HG03045 (cell line): ENCODE data around the gene FAM187B.
"Not testable (repeated sequence)": the region's sequence is repeated elsewhere in the genome, so short reads cannot be mapped to it uniquely, and the experiment has no call there.

Experiments used
- ATAC-seq: cut with Tn5 transposase; IDR thresholded peaks from one replicate; pipeline ENCODE4 v1.9.1; 2021; ENCODE audit warnings: mild to moderate bottlenecking, moderate library complexity; ENCODE audit not compliant: unreplicated experiment

The FAM187B gene

DNA sequence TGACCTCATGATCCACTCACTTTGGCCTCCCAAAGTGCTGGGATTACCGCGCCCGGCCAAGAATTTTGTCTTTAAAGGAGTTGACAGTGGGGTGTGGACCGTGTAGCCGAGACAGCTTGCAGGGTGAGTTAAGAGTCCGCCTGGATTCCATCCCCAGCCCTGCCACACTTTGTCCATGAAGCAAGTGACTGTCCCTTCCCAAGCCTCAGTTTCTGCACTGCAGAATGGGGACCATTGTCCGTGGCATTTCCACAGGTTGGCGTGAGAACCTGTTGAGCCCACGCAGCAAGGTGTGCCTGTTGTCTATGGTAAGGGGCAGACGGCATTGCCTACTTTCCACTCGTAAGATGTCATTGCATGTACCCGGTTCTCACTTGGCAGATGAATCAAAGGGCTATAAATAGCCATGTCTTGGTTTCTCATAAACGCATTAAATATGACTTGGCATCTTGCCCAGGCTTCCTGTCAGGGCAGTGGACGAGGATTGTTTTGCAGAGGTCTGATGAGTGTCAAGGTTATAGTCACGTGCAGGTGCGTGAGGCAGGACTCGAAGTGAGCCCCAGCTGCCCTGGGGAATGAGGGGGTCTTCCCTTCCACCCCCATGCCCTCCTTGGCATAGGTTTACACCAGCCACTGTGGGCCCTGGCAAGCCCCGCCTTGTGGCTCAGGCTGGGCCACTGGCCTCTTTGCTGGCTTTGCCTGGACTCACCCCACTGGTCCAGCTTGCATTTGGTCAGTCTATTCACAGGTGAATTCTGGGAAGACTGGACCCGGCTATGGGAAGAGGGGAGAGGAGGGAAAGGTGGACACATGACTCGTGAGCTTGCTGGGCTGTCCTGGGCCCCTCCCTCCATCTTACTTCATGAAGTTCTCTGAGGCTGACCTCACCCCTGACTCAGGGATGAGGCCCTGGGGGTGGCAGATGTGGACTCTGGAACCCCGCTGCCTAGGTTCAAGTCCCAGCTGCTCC lies 14.6 kb downstream of the FAM187B start:
- ATAC-seq: no peak

DNA sequence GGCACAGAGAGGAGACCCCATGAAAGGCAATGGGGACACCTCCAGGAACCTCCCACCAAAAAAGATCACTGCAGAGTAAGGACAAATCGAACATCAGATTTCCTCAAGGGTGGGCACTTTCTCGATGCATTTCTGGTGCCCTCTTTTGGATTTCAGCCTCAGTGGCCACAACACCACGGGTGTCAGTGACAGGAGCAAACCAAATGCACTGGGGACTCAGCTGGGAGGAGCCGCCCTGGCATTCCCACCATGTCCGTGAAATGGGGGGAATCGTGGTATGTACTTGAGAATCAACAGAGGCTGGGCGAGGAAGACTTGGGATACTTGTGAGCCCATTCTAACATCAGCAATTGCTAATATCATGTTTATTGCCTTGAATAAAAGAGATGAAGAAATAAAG lies 16.3 kb downstream of the FAM187B start:
- ATAC-seq: no peak

DNA sequence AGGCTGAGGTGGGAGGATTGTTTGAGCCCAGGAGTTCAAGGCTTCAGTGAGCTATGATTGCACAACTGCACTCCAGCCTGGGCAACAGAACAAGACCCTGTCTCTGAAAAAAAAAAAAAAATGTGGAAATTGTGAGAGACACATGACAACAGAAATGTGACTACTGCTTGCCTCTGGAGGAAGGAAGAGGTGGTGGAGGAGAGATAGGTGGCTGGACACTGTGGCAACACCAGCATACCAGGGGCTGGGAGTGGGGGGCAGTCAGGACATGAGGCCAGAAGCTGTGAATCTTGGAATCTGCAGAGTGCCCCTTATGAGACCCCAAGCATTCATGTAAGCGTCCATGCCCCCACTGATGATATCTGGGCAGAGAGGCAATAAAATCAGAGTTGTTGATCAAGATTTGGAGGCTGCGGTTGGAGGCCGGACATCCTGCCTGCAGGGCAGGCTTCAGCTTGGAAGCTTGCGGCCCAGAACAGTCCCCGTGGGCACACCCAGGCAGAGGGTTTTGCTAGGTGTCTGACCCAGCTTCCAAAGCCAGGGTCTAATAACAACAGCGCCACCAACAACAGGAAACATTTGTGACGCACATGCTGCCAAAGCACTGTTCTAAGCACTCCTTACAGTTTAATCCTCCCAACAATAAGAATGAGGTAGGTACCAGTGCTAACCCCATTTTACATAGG lies 16.9 kb downstream of the FAM187B start:
- ATAC-seq: no peak

DNA sequence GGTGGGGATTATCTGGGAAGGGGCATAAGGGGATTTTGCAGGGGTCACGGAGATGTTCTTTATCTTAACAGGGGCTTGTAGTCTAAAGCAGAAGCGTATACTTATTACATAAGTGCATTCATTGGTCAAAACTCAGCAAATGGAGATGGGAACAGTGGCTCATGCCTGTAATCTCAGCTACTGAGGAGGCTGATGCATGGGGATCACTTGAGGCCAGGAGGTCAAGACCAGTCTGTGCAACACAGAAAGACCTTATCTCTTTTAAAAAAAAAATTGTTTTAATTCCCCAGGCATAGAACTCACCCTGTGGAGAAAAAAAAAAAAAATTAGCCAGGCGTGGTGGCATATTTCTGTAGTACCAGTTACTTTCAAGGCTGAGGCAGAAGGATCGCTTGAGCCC lies 18.9 kb downstream of the FAM187B start:
- no peak for ATAC-seq

DNA sequence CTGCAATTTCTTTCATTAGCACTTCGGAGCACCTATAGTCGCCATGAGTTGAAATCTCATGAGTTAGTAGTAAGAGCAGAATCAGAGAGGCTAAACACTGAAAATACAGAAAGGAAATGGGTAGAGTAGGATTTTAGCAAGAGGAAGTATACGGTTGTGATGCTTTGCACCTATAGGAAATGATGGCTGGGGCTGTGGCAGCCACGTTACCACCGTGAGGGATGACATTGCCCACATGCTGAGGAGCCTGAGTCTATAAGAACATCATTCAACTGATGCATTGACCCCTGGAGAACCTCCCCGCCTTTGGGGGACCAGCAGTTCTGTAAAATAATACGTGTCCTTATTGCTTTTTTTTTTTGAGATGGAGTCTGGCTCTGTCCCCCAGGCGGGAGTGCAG lies 20.4 kb downstream of the FAM187B start:
- no peak for ATAC-seq

DNA sequence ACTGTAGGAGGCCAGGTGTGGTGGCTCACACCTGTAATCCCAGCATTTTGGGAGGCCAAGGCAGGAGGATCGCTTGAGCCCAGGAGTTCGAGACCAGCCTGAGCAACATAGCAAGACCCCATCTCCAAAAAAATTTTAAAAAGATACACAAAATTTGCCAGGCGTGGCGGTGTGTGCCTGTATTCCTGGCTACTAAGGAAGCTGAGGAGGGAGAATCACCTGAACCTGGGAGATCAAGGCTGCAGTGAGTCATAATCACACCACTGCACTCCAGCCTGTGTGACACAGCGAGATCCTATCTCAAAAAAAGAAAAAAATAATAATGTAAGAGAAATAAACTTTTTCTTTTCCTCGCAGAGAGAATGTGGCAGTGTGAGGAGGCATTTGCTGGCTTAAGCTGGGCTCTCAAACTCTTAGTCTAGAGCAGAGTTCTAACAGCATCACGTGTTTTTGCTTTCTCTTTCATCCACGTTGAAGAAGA lies 21.1 kb downstream of the FAM187B start:
- ATAC-seq: no peak

DNA sequence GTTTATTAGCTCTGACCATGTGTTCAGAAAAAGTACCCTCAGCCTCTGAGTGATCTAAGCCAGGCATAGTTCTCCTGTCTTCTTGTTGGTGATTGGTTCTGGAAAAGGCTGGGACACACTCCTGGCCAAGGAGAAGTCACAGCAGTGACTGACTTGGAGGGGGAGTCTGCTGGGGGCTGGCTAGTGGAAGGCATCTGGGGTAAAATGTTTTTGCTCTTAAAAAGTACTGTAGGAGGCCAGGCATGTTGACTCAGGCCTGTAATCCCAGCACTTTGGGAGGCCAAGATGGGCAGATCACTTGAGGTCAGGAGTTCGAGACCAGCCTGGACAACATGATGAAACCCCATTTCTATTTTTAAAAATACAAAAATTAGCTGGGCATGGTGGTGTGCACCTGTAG lies 21.7 kb downstream of the FAM187B start:
- no peak for ATAC-seq

DNA sequence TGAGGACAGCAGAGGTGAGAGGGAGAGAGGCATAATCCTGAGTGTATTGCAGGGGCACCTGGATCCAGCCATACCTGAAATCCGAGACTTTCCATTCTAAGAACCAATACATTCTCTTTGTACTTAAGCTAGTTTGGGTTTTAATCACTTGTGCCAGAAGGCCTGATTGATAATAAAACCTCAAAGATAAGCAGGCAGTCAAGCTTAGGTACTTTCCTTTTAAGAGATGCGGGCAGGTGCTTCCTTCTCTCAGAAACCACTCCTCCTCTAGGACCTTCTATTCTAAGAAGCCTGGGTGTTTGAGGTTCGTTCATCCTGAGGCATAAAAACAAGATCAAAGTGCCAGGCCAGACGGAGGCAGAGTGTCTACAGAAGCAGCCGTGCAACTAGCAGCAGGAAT lies 22.2 kb downstream of the FAM187B start:
- ATAC-seq: no peak

DNA sequence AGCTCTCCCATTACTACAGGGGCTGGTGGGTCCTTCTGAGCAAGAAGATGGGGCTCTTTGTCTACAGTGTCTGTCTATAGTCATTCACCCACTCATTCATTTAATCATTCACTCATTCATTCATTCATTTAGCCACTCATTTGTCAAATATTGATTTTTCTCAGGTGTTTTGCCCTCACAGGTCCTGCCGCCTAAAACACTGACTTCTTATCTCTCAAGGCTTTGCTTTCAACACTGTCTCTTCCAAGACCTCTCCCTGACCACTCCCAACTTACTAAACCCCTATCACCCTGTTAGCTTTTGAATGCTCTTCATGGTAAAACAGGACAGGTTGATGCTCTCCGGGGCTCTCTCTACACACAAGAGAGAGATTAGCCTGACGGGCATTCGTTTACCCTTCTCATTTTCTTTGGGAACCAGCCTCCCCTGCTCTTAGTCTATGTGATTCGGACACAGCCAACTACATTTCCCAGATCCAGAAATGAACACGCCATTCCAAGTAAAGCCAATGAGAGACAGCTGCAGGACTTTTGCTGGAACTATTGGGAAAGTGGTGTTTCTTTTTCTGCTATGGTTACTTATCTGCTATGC lies 22.7 kb downstream of the FAM187B start:
- ATAC-seq: no peak

DNA sequence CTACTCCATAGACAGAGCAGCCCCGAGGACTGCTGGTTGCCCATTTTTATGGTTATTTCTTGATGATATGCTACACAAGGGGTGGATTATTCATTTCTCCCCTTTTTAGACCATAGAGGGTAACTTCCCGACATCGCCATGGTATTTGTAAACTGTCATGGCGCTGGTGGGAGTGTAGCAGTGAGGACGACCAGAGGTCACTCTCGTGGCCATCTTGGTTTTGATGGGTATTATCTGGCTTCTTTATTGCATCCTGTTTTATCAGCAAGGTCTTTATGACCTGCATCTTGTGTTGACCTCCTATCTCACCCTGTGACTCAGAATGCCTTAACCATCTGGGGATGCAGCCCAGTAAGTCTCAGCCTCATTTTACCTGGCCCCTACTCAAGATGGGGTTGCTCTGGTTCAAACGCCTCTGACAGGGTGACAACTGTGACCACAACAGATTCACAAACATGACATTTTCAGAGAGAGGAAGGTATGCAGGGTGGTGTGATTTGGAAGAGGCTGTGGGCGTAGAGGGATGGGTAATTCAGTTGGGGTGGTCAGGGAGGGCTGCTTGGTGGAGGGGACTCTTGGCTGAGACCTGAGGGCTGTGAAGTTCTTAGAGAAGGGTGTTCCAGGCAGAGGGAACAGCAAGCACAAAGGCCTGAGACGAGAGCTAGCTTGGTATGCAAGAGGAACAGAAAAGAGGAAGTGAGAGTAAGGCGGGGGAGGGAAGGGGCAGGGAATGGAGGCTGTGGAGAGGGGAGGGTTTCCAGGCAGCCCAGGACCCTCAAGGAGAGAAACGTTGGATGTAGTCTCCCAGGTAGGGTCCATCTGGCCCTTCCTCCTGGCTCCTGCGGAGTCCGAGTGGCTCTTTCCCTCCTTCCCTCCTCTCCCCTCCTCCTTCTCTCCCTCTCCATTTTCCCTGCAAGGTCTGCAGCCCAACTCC lies 23.5 kb downstream of the FAM187B start:
- ATAC-seq: no peak

DNA sequence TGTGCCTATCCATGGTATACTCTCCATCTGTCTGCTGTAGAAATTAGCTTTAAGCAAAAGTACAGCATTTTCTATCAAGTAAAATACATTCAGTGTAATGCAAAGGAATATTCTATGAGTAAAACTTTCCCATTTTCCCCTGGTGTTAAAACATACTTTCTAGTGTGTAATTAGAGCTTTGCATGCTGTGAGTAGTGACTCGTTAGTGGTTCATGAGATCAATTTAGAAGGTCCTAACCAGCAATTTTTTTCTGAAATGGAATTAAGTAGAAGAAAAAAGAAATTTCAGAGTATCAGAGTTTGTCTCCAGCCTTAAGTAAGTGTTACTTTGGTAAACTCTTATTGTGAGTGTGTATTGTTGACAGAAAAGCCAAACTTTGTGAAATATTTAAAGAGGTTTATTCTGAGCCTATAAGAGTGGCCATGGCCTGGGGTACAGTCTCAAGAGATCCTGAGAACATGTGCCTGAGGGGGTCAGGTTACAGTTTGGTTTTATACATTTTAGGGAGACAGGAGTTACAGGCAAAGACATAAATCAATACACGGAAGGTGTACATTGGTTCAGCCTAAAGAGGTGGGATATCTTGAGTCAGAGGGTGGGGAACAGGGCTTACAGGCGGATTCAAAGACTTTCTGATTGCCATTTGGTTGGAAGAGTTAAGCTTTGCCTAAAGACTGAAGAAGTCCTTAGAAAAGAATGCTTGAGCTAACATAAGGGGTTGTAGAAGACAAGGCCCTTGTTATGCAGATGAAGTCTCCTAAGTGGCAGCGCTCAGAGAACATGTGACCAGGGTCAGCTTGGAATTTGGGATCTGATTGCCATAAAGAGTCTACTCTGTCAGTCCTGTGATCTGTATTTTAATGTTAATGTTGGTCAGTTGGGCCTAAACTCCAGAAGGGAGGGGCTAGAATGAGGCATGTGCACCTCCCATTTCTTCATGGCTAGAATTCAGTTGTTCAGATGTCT lies 25.5 kb downstream of the FAM187B start:
- ATAC-seq: no peak

DNA sequence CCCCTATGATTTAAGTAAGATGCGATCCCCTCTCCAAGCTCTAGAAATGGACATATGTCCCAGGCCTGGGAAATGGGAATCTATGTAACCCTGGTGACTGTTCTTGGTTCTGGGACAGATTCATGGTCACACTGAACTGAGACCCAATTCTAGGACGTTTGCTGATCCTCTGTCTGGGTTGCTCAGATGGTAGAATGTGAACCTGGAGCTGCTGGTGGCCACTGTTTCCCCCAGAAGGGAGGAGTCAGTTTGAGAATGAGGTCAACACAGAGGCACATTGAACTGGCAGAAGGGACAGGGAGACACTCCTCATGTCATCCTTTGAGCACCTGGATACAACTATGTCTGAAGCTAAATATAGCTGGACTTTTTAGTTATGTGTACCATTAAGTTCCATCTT lies 29.1 kb downstream of the FAM187B start:
- ATAC-seq: no peak

DNA sequence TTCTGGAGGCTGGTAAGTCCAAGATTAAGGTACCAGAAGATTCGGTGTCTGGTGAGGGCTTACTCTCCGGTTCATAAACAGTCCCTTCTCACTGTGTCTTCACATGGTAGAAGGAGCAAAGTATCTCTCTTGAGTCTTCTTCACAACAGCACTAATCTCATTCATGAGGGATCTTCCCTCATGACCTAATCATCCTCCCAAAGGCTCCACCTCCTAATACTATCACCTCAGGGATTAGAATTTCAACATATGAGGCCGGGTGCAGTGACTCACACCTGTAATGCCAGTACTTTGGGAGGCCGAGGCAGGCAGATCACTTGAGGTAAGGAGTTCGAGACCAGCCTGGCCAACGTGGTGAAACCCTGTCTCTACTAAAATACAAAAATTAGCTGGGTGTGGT lies 31.7 kb downstream of the FAM187B start:
- not testable (repeated sequence) for ATAC-seq

DNA sequence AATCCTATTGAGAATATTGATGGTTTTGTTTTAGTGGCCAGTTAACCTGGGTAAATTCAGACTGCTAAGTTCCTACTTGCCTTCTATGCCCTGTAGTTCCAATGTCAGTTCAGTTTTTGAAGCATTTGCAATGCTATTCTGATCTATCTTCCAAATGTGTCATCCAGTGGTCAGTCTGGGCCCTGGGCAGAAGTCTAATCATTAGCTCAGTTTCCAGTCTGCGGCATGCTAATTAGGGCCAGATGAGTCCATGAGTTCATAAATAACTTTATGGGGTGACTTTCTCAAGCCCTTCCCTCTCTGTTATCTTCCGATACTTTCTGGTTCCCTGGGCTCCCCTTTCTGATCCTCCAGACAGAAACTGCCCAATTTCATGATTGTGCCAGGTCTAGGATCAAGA lies 32.7 kb downstream of the FAM187B start:
- ATAC-seq: no peak

DNA sequence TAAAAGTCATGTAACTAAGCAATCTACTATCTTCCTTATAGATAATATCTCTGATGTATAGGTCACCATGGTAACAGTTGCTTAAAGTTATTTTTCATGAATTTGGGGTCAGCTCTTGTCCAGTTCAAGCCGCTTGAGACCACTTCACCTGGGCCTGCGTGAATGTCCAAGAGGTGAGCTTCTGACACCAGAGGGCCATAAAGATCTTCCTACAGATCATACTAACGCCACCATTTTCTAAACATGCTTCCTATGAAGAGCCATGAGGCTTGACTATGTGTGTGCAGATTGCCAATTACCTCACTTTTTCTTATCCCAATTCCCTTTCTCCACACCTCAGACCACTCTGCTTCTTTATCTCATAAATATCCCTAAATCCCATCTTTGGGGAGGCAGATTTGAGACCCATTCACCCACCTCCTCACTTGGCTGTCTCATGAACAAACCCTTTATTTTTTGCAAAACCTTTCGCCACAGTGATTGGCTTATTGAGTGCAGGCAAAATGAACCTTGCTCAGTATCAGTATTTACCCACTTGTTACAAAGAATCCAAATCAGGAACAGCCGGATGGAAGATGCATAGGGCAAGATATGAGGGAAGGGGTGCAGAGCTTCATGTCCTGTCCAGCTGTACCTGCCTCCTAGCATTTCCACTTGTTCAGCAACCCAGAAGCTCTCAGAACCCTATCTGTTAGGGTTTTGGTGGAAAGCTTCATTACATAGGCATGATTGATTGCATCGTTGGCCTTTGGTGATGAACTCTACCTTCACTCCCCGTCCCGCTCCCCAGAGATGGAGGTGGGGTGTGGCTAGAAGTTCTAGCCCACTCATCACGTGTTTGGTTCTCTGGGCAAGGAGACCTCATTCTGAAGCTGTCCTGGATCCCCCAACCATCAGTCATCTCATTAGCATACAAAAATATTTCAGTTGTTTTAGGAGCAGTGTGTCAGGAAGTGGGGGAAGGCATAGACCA lies 34.2 kb downstream of the FAM187B start:
- no peak for ATAC-seq

DNA sequence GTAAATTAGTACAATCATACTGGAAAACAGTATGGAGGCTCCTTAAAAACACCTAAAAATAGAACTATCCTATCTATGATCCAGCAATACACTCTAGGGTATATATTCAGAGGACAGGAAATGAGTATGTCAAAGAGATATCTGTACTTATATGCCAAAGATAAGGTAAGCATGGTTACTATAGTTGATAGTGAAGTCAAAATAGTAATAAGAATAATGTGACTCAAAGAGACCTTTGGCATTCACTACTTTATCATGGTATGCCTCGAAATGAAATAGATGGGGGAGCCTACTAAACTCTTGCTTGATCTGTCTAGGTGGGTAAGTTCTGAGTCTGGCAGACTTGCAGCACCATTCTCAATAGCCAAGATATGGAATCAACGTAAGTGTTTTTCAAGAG lies 43.7 kb downstream of the FAM187B start:
- ATAC-seq: no peak

DNA sequence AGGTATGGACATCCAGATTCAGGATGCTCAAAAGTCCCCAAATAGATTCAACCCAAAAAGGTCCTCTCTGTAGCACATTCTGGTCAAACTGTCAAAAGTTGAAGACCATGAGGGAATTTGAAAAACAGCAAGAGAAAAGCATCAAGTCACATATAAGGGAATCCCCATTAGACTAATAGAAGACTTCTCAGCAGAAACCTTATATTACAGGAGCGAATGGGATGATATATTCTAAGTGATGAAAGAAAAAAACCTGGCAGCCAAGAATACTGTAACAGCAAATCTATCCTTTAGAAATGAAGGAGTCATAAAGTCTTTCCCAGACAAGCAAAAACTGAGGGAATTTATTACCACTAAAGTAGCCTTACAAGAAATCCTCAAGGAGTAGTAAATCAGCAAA lies 44.3 kb downstream of the FAM187B start:
- no peak for ATAC-seq

DNA sequence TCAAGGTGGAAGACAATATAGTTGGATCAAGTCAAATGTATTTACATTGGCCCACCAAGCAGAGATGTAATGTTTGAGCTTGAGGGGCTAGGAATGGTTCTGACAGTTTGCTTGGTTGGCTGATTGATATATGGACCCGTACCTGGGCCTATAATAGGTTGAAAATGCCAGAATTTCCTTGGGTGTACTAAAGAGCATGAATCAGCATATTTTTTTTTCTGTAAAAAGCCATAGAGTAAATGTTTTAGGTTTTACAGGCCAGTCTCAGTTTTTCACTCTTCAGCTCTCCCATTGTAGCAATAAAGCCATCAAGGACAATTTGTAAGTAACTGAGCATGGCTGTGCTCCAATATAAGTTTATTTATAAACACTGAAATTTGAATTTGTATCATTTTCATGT lies 47.2 kb downstream of the FAM187B start:
- no peak for ATAC-seq
